Germinal center (tissue), 1 donor: ENCODE measurements around the gene TRAF7.
A peak's percentile ranks its signal among the peaks of the same experiment; 100 is the strongest.
"Not testable (repeated sequence)": the region's sequence is repeated elsewhere in the genome, so short reads cannot be mapped to it uniquely, and the experiment has no call there.

Experiments used
- DNase-seq: peaks from one replicate; pipeline ENCODE4 v3.0.0; 2012; ENCODE audit warnings: mixed read lengths, low spot score

Gene TRAF7

GRCh38 chr16:2200313-2200712 is 44.7 kb downstream of the TRAF7 start:
- DNase-seq = no peak

GRCh38 chr16:2203119-2203688 is 47.6 kb downstream of the TRAF7 start:
- DNase-seq = not testable (repeated sequence)

- DNase-seq = no peak
These were observed 49.0 kb downstream of the TRAF7 start for GRCh38 chr16:2204416-2205103.

GRCh38 chr16:2205104-2205966 is 49.8 kb downstream of the TRAF7 start, which contains the start of gene MLST8:
Gene MLST8, plus strand, starts transcription at chr16:2205454. Its CDS starts 632 bp downstream, at chr16:2206086.
- DNase-seq = peak; percentile 98

GRCh38 chr16:2205967-2206313 is 50.4 kb downstream of the TRAF7 start:
- no peak for DNase-seq

- no peak for DNase-seq
These were observed 50.8 kb downstream of the TRAF7 start for GRCh38 chr16:2206420-2206779.

- DNase-seq = no peak
These were observed 51.3 kb downstream of the TRAF7 start for GRCh38 chr16:2206780-2207433.

GRCh38 chr16:2207872-2208271 is 52.3 kb downstream of the TRAF7 start:
- no peak for DNase-seq

GRCh38 chr16:2208308-2208707 is 52.7 kb downstream of the TRAF7 start:
- no peak for DNase-seq

- DNase-seq = no peak
These were observed 53.2 kb downstream of the TRAF7 start for GRCh38 chr16:2208772-2209171.

- DNase-seq = no peak
These were observed 53.9 kb downstream of the TRAF7 start for GRCh38 chr16:2209258-2210008.

- no peak for DNase-seq
These were observed 54.4 kb downstream of the TRAF7 start for GRCh38 chr16:2210009-2210332.

GRCh38 chr16:2210386-2211365 is 55.1 kb downstream of the TRAF7 start, which contains the start of gene BRICD5:
Gene BRICD5, minus strand, starts transcription at chr16:2210863. Its CDS starts 30 bp downstream, at chr16:2210833.
- DNase-seq = no peak

GRCh38 chr16:2211923-2212347 is 56.4 kb downstream of the TRAF7 start:
- DNase-seq = no peak

GRCh38 chr16:2212362-2213324 is 57.1 kb downstream of the TRAF7 start:
- DNase-seq = no peak

GRCh38 chr16:2213817-2214718 is 58.5 kb downstream of the TRAF7 start:
- DNase-seq = no peak

- DNase-seq = no peak
These were observed 59.1 kb downstream of the TRAF7 start, which contains the start of gene PGP for GRCh38 chr16:2214719-2214968. Gene PGP, minus strand, starts transcription at chr16:2214840. Its CDS starts 63 bp downstream, at chr16:2214777.

GRCh38 chr16:2216330-2216729 is 60.7 kb downstream of the TRAF7 start:
- DNase-seq = no peak
